HepG2 (cell line): Measurements from ENCODE around the gene FITM1. TPM values are rescaled to one million over a fixed set of nuclear protein-coding genes. Genes with fewer than 3 reads are reported as not detected.

ENCODE experiments used
- ARNT2 ChIP-seq: sonication (generic); formaldehyde crosslinking; IDR thresholded peaks from 2 replicates; pipeline ENCODE4 v1.8.0; 2022; ENCODE audit warnings: mild to moderate bottlenecking, low read depth, missing genetic modification reagents, moderate library complexity
- ATF6 ChIP-seq: sonication (generic); formaldehyde crosslinking; conservative IDR thresholded peaks from 2 replicates; pipeline ENCODE4 v1.4.0; 2020; ENCODE audit warnings: missing genetic modification reagents
- ATF7 ChIP-seq, 2 experiments: fragments of 450-650 bp in 1 of 2; sonication (generic) in 1 of 2; formaldehyde crosslinking in 1 of 2; IDR thresholded peaks; 2 replicates each; pipeline versions ENCODE4 v1.4.0 to v1.6.1; 2016 to 2020; ENCODE audit warnings: antibody characterized with exemption in 1 of 2, mild to moderate bottlenecking in 1 of 2, missing genetic modification reagents in 1 of 2
- DNMT1 ChIP-seq: sonication (generic); formaldehyde crosslinking; IDR thresholded peaks from 2 replicates; pipeline ENCODE4 v1.5.1; 2020; ENCODE audit warnings: mild to moderate bottlenecking, missing genetic modification reagents
- FLYWCH1 ChIP-seq: sonication (generic); formaldehyde crosslinking; IDR thresholded peaks from 2 replicates; pipeline ENCODE4 v1.8.1; 2023; ENCODE audit warnings: mild to moderate bottlenecking, missing genetic modification reagents
- IKZF4 ChIP-seq: sonication (generic); formaldehyde crosslinking; IDR thresholded peaks from 2 replicates; pipeline ENCODE4 v1.5.1; 2020; ENCODE audit warnings: borderline replicate concordance, mild to moderate bottlenecking, low read depth, missing genetic modification reagents; ENCODE audit errors: not compliant biosample characterization
- MLX ChIP-seq: IDR thresholded peaks from 2 replicates; pipeline ENCODE4 v1.6.1; 2016
- PAF1 ChIP-seq: IDR thresholded peaks from 2 replicates; pipeline ENCODE4 v1.6.1; 2016; ENCODE audit warnings: missing genetic modification reagents, missing compliant biosample characterization
- PITX1 ChIP-seq: sonication (generic); formaldehyde crosslinking; IDR thresholded peaks from 2 replicates; pipeline ENCODE4 v1.5.1; 2020; ENCODE audit warnings: mild to moderate bottlenecking, missing genetic modification reagents
- REL ChIP-seq: sonication (generic); formaldehyde crosslinking; conservative IDR thresholded peaks from 2 replicates; pipeline ENCODE4 v1.8.0; 2022; ENCODE audit warnings: mild to moderate bottlenecking, missing genetic modification reagents, moderate library complexity
- SNAPC4 ChIP-seq: sonication (generic); formaldehyde crosslinking; IDR thresholded peaks from 2 replicates; pipeline ENCODE4 v1.4.0; 2020; ENCODE audit warnings: mild to moderate bottlenecking, missing genetic modification reagents
- SRSF1 ChIP-seq: fragments of 200-400 bp; formaldehyde crosslinking; optimal IDR thresholded peaks from 2 replicates; pipeline ENCODE3; 2017; ENCODE audit warnings: mild to moderate bottlenecking, low read depth, low read length, moderate library complexity
- TBX2 ChIP-seq: sonication (generic); formaldehyde crosslinking; IDR thresholded peaks from 2 replicates; pipeline ENCODE4 v1.5.0; 2020; ENCODE audit warnings: missing genetic modification reagents, mild to moderate bottlenecking, borderline replicate concordance
- ZBTB39 ChIP-seq: sonication (generic); formaldehyde crosslinking; IDR thresholded peaks from 2 replicates; pipeline ENCODE4 v1.5.0; 2020; ENCODE audit warnings: missing genetic modification reagents
- ZNF143 ChIP-seq: sonication (generic); formaldehyde crosslinking; IDR thresholded peaks from 2 replicates; pipeline ENCODE4 v1.4.0; 2020; ENCODE audit warnings: missing genetic modification reagents
- ZNF263 ChIP-seq: sonication (generic); formaldehyde crosslinking; IDR thresholded peaks from 2 replicates; pipeline ENCODE4 v1.4.0; 2020; ENCODE audit warnings: missing genetic modification reagents
- ZNF569 ChIP-seq: sonication (generic); formaldehyde crosslinking; IDR thresholded peaks from 2 replicates; pipeline ENCODE4 v1.5.0; 2020; ENCODE audit warnings: mild to moderate bottlenecking, missing genetic modification reagents, moderate library complexity, borderline replicate concordance
- ZNF790 ChIP-seq: sonication (generic); formaldehyde crosslinking; IDR thresholded peaks from 2 replicates; pipeline ENCODE4 v1.8.0; 2022; ENCODE audit warnings: missing genetic modification reagents, mild to moderate bottlenecking, borderline replicate concordance
- polyA plus RNA-seq, 8 experiments: library from polyadenylated mRNA; depleted of rRNA in 3 of 8; stranded (reverse) in 7 of 8; unstranded in 1 of 8; fragments of >200 nt; fragmentation: Illumina TruSeq in 4 of 8; extraction: Trizol in 4 of 8; gene quantifications; 2 replicates each; pipeline versions ENCODE4 v1.2.1 to v1.2.3, GENCODE V29; 2011 to 2016; ENCODE audit warnings: low read depth in 4 of 8, missing spikeins in 1 of 8, mixed read lengths in 1 of 8; ENCODE audit not compliant: insufficient read depth in 1 of 8
- total RNA-seq, 5 experiments: library from RNA; depleted of rRNA; stranded (reverse); fragments of >200 nt; fragmentation: Illumina TruSeq; extraction: Trizol; gene quantifications; 2 replicates each; pipeline ENCODE4 v1.2.3, GENCODE V29; 2016; ENCODE audit warnings: low read depth in 1 of 5

FITM1 gene
- total and polyA plus RNA-seq, 2 of the 13 experiments (the other 11 are each of a cell fraction or from before 2014, with no cell fraction given): 2.7 to 5.8 TPM

GRCh38 chr14:24115422-24116127, 14.9 kb upstream of the FITM1 start (continued):
- no peak for TF ChIP-seq IKZF4 (CRISPR knock-in tag)
- TF ChIP-seq ZNF569 (CRISPR knock-in tag): no peak
- no peak for TF ChIP-seq ZNF263
- TF ChIP-seq ATF7 (IDR thresholded peaks at IDR 0.05): no peak
- peak; percentile 25; the same call in 1 of the 2 replicates for TF ChIP-seq ATF7 (CRISPR knock-in tag; IDR thresholded peaks at IDR 0.05)
- no peak; the same call in 1 of the 2 replicates for TF ChIP-seq MLX (CRISPR knock-in tag)
- no peak for TF ChIP-seq FLYWCH1
- TF ChIP-seq REL (CRISPR knock-in tag): no peak
- TF ChIP-seq DNMT1 (CRISPR knock-in tag): peak; percentile 92; the same call in 1 of the 2 replicates
- TF ChIP-seq ZBTB39 (CRISPR knock-in tag): no peak
- TF ChIP-seq ZNF790 (CRISPR knock-in tag): no peak
- TF ChIP-seq SNAPC4 (CRISPR knock-in tag): no peak
- 0 out of 2 replicates have a peak, but pooled peaks have one; percentile 24 for TF ChIP-seq ZNF143
- TF ChIP-seq ARNT2 (CRISPR knock-in tag): no peak; the same call in 1 of the 2 replicates
- no peak for TF ChIP-seq PITX1 (CRISPR knock-in tag)
- TF ChIP-seq PAF1: 0 out of 2 replicates have a peak, but pooled peaks have one; percentile 27
- TF ChIP-seq SRSF1: no peak
- no peak for TF ChIP-seq ATF6 (CRISPR knock-in tag)
- no peak for TF ChIP-seq TBX2 (CRISPR knock-in tag)
